Activated CD8-positive, alpha-beta memory T cell treated with anti-CD3 and anti-CD28 coated beads for 4 hours (primary cell): ENCODE data around the gene PPP1R27.

ENCODE experiments used
- DNase-seq, 2 donors: peaks; one replicate each; pipeline ENCODE4 v3.0.0-alpha.2; 2020; ENCODE audit warnings: low read depth in 2 of 2

PPP1R27 gene

DNA sequence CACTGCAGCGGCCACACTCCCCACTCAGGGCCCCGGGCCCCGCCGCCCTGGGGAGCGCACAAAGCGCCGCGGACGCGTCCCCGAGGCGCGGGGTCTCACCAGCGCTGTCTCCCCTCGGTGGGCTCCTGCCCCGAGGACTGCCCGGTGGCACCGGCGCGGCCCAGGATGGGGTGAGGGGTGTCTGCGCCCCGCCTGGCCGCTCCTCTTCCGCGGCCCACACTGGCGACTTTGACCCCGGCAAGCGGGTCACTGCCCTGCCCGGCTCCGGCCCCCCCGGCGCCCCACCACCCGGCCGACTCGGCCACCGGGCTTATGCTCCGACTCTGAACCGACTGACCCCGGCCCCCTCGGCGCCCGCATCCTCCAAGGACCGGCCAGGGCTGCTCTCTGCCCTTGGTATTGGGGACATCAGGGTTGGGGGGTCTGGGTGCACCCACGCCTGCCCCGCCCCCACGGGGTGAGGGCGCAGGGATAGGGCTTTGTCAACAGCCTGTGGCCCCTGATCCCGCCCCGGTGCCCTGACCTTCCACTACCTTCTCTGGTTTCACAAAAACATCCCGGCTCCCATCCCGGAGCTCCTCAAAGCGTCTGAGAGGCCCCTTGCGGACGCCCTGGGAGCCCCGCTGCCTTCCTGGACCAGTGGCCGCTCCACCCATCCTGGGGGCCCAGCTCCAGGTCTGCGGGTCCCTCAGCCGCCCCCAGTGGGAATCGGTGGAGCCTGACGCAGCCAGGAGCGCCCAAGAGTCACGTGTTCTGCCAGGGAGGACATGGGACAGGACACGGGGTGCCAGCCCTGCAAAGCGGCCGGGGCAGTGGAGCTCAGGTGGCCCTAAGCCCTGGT, 30.1 kb downstream of the PPP1R27 start:
- no peak for DNase-seq

- DNase-seq = no peak
Measured at GRCh38 chr17:81803728-81804558, 30.9 kb downstream of the PPP1R27 start, which contains the start of gene GCGR. GCGR (plus strand) TSS chr17:81804150; CDS start chr17:81809019, 4,869 bp downstream.

- DNase-seq = no peak
Measured at GRCh38 chr17:81802856-81803643, 31.8 kb downstream of the PPP1R27 start.

DNA sequence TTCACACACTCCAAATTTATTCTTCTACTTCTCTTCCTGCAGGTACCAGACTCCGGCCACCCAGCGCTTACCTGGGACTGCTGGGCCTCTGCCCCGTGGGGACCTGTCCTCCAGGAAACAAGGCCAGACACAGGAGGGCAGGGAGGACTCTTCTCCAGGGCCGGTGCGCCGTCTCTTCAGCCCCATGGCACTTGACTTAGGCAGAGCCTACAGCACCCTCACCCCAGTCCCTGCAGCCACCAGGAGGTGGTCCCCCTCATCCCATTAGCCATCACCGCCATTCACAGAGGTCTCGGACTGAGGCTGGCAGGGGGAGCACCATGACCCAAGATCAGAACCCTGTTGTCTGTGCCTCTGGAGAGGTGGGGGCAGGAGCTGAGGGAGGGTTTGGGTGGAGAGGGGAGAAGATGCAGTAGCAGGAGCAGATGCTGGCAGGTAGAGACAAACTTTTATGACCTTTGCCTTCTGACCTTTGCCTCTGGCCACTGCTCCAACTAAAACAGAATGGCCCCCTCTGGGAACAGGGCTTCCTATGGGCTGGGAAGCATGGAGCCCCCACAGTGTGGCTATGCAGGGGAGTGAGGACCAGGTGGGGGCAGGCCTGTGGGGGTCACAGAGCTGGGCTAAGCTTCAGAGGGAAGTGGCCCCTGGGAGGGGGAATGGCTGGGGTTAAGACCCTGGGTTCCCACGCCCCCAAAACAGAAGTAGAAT, 32.6 kb downstream of the PPP1R27 start:
- no peak for DNase-seq

DNA sequence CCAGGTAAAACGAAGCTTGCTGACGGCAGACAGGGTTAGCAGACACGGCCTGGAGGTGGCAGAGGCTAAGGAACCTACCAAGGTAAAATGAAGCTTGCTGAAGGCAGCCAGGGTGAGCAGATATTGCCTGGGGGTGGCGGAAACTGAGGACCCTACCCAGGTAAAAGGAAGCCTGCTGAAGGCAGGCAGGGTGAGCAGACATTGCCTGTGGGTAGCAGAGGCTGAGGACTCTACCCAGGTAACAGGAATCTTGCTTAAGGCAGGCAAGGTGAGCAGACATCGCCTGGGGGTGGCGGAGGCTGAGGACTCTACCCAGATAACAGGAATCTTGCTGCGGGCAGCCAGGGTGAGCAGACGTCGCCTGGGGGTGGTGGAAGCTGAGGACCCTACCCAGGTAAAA, 33.5 kb downstream of the PPP1R27 start:
- DNase-seq = no peak

DNA sequence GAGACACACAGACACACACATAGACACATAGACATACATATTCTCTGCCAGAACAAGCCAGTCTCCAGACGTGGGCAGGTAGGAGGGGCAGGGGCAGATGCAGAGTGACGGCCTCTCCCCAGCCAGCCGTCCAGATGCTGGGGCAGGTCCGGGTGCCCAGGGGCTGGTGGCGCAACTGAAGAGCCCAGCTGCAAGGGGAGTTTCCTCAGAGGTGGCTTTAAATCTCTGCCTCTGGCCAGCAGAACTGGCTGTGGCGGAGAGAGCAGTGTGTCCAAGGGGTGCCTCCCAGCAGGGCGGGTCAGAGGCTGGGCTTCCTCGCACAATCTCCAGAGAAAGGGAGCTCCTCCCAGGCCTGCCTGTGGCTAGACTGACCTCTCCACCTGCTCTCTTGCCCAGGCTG, 40.3 kb downstream of the PPP1R27 start:
- no peak for DNase-seq

- no peak for DNase-seq
Measured at GRCh38 chr17:81794074-81794476, 40.8 kb downstream of the PPP1R27 start.

- no peak for DNase-seq
Measured at GRCh38 chr17:81792675-81793615, 41.9 kb downstream of the PPP1R27 start.
